Urinary bladder (tissue), 4 donors: ENCODE results near the gene BEST3. TPM values are rescaled to one million over a fixed set of nuclear protein-coding genes. Genes with fewer than 3 reads are reported as not detected.

Experiments used
- DNase-seq: peaks from one replicate; pipeline ENCODE4 v3.0.0-alpha.2; 2015; ENCODE audit errors: extremely low spot score
- H3K27ac ChIP-seq: one replicate; pipeline ENCODE4 v1.5.1; 2013; ENCODE audit warnings: low read depth, mild to moderate bottlenecking, moderate library complexity
- H3K36me3 ChIP-seq: one replicate; pipeline ENCODE4 v1.6.1; 2013; ENCODE audit warnings: mild to moderate bottlenecking, moderate library complexity; ENCODE audit not compliant: insufficient read depth
- H3K4me1 ChIP-seq: one replicate; pipeline ENCODE4 v1.6.1; 2013; ENCODE audit warnings: mild to moderate bottlenecking, moderate library complexity; ENCODE audit not compliant: insufficient read depth
- H3K4me3 ChIP-seq: one replicate; pipeline ENCODE4 v1.5.1; 2013; ENCODE audit warnings: low read depth, low read length
- WGBS: extraction: QIAGEN DNeasy Blood & Tissue Kit; methylation state at CpG from one replicate; pipeline ENCODE4 v1.1.7; 2013; 5-methylcytosine and 5-hydroxymethylcytosine counted together
- polyA plus RNA-seq: library from polyadenylated mRNA; stranded (reverse); fragments of 200-250 nt; gene quantifications from one replicate; pipeline ENCODE4 v1.2.3, GENCODE V29; 2013
- total RNA-seq: library from RNA; depleted of rRNA; stranded (reverse); fragments of >200 nt; gene quantifications from one replicate; pipeline ENCODE4 v1.2.3, GENCODE V29; 2014
- donor health status: healthy with polysubstance abuse.
- donor health status: healthy.

BEST3 gene
- total RNA-seq (4.4 TPM), polyA plus RNA-seq (not detected)

DNA sequence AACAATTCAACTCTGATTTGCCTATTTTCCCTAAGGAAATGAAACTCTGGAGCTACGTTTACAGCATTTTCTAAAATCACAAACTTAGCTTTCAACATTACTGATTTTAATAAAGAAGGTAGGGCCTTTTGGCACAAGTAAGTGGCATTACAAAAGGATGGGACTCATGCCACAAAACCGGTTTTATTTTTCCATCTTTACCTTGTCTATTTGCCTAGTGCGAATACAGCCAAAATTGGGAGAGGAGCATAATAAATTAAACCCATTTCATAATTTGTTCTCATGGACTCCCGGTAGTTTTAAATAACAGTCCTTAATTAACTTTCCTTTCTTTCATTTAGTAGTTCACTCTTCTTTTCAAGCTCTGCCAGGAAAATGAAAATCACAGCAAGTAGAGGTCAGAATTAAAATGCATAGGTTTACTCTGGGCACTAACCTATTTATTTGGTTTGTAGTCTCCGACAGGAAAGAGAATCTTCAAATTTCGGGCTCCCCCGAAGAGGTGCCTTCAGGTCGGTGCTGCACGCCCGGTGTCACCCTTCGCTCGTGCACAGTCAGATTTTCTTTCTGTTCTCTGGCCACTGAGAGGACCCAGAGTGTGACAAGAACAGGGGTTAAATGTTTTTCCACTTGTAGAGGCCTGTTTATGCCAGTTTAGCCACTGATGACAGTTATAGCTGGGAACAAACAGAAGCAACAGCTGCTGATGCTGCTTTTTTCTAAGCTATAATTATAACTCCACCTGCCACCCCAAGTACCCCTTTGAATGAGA lies at the start of gene BEST3:
Gene BEST3 (minus strand): TSS at position 535 of the 772 bp plus-strand sequence. CDS start 1,505 bp downstream, outside the sequence.
- WGBS, result 88% methylated on average over 12 of the region's 12 CpGs

DNA sequence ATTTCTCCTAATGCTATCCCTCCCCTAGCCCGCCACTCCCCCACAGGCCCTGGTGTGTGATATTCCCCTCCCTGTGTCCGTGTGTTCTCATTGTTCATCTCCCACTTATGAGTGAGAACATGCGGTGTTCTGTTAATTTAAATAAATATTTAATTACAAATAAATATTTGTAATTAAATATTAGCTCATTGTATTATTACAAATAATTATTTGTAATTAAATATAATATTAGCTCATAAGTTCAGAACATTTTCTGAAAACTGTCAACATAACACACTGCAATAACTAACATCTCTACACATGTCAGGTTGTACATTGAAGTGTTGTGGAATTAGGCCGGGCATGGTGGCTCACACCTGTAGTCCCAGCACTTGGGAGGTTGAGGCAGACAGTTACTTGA lies 45.0 kb upstream of the BEST3 start:
- no peak overlapping the region for H3K4me3 ChIP-seq
- H3K36me3 ChIP-seq, result no peaks in the 10 kb centered on the region
- DNase-seq, result no peak
- H3K4me1 ChIP-seq, result no peaks in the 10 kb centered on the region
- WGBS, result 93% methylated on average over 4 of the region's 4 CpGs
- H3K27ac ChIP-seq, result no peak overlapping the region

More for the DNA sequence above, at the start of gene BEST3:
- Histone ChIP-seq H3K4me1 (no peaks in the 10 kb centered on the region), H3K36me3 (no peaks in the 10 kb centered on the region), H3K27ac (no peak within 1 kb of the TSS), H3K4me3 (no peak within 1 kb of the TSS)
- DNase-seq, result no peak

DNA sequence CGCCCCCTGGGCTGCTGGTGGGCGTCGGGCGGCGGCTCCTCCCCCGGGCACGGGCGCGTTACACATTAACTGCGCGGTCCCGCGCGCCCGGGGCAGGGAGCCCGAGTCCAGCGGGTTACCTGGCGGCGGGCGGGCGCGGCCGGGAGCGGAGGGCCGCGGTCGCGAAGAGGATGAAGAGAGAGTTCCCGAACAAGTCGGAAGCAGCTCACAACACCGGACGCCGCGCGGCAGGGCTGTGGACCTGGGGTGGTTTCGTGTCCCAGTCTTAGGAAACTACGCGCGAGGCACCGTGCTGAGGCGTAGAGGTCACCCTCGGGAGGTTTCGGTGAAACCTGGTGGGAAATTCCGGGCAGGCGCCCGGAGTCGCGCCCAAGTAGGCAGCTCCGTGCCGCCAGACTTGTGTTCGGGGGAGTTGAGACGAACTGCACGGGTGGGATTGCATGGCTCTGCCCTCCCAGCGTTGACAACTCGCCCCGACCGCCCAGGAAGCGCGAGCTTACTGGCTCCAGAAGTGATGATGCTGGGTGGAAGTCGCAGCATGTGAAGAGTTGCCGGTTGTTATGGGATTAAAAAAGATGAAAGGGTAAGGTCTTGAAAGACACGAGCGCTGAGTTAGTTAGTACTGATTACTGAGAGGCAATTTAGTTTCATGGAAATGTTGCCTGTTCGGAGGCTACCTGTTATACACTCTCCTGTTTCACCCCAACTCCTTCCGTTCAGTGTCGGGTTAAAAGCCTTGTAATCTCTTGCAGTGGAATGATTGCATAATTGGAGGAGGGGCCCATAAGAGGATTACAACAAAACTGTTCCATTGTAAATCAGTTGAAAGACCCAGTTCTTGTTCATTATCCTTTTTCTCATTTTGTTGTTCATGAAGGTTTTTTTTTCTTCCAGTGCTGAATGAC lies 40.4 kb upstream of the BEST3 start:
- Histone ChIP-seq H3K27ac (peak overlapping the region; percentile 88), H3K4me1 (no peaks in the 10 kb centered on the region), H3K4me3 (peak overlapping the region; percentile 88), H3K36me3 (no peaks in the 10 kb centered on the region)
- DNase-seq, result peak; percentile 21
- under 1% methylated on average over 66 of the region's 66 CpGs for WGBS

DNA sequence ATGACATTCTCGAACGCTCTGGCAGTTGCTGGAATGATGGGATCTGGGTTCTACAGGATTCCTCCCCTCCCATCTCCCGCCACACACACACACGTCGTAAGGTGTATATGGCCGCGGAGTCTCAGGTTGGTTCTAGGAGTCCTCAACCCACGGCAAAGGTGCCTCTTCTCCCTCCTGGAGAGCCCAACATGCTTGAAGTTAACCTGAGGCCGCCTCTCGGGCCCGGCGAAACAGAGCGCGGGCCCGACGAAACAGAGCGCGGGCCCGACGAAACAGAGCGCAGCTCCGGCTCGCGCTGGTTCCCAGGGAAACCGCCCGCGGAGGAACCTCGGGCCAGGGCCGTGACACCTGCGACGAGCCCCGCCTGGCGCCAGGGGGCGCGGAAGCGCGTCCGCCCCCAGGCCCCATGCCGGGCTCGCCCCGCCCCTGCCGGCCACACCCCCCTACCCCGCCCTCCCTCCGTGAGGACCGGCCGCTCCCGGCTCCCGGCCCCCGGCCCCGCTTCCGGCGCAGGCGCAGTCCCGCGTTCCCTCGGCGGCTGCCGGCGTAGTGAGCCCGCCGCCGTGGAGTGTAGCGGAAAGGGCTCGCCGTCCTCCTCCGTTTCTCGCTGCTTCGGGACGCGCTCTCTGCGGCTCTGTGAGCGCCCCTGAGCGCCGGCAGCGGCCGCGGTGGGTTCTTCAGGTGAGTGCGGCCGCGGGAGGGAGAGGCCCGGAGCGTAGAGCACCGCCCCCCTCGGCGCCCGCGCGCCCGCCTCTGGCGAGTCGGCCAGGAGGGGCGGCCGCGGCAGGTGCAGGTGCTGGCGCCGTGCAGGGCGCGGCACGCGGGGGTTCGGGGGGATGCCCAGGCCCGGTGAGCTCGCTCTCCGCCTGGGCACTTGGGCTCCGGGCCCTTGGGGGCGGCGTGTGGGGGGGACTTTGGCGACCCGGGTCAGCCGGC lies 39.5 kb upstream of the BEST3 start, which contains the start of gene RAB3IP:
Gene RAB3IP (plus strand): TSS at position 510 of the 936 bp plus-strand sequence. CDS start 16,549 bp downstream, outside the sequence.
- peak; percentile 43 for DNase-seq
- H3K4me3 ChIP-seq, result peak within 1 kb of the TSS; percentile 88
- no peaks in the 10 kb centered on the region for H3K4me1 ChIP-seq
- 2% methylated on average over 110 of the region's 110 CpGs for WGBS
- H3K27ac ChIP-seq, result peak within 1 kb of the TSS; percentile 88
- no peaks in the 10 kb centered on the region for H3K36me3 ChIP-seq

DNA sequence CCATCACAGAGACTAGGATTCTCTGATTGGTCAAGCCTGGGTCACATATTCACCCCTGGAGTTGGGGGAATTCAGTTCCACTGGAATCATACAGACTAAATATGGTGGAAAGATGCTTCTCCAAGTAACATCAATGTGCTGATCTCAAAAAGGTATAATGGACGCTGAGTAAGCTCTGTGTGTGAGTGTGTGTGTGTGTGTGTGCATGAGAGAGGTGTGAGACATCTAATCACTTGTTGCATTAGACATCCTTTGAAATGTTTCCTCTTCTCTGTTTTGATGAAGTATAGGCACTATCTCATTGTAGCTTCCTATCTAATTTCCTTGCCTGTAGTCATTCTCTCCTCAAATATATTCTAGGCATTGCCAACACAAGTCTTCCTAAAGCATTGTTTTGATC lies 34.5 kb upstream of the BEST3 start:
- H3K4me3 ChIP-seq, result no peak overlapping the region
- no peaks in the 10 kb centered on the region for H3K36me3 ChIP-seq
- DNase-seq, result no peak
- H3K4me1 ChIP-seq, result no peaks in the 10 kb centered on the region
- 78% methylated on average over 1 of the region's 1 CpG for WGBS
- no peak overlapping the region for H3K27ac ChIP-seq

DNA sequence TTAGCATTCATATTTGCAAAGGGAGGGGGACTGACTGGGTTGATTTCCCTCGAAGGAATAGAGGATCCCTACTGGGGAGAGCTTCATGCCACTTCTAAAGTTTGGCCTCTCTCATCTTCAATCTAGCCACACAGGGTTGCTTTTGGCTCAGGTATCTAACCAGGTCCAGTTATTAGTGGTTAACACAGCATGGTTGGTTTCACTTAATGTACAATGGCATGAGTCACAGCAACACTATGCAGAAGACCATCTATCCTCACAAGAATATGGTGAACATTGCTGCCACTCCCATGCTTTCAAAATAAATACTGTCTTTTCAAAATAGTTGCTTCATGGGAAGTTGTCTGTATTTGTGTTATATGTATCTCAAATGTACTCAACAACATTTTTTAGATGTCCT lies 33.0 kb upstream of the BEST3 start:
- no peak overlapping the region for H3K4me3 ChIP-seq
- no peak for DNase-seq
- H3K36me3 ChIP-seq, result no peaks in the 10 kb centered on the region
- H3K4me1 ChIP-seq, result no peaks in the 10 kb centered on the region
- H3K27ac ChIP-seq, result no peak overlapping the region
- WGBS, result 67% methylated on average over 1 of the region's 1 CpG

DNA sequence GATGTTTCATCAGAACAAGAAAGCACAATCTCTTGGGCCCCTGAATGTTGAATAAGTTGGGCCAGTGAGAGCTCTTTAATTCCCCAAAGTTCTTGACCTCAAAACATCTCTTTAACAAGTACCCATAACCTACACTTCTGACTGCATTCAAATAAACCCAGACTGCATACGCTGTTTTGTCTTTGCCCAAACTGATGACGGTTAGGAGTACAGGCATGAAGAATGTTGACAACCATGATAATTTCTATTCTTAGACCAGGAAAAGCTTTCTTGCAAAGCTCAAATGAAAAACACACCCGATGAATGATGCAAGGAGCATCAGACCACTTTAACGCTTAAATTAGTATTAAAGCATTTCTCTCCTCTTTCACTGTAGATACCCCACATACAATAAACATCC lies 27.8 kb upstream of the BEST3 start:
- Histone ChIP-seq H3K27ac (no peak overlapping the region), H3K36me3 (no peaks in the 10 kb centered on the region), H3K4me1 (no peaks in the 10 kb centered on the region), H3K4me3 (no peak overlapping the region)
- 76% methylated on average over 4 of the region's 4 CpGs for WGBS
- no peak for DNase-seq

DNA sequence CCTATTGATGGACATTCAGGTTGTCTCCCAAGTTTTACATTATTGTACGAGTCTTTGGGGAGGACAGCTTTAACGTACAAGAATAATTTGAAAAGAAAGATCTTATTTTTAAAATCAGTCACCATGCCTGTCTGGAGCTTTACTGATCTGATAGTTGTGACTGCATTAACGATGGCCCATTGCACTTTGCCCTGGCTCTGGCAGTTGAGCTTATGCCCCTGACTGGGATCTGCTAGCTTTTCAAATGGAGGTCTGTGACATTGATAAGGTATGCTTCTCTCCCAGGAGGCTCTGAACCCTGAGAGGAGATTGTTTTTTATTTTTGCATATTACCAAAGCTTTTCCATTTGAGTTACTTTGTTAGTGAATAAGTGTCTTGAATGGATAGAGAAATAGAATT lies 21.6 kb upstream of the BEST3 start:
- H3K27ac ChIP-seq, result no peak overlapping the region
- no peak overlapping the region for H3K4me3 ChIP-seq
- WGBS, result 70% methylated on average over 3 of the region's 3 CpGs
- H3K36me3 ChIP-seq, result no peaks in the 10 kb centered on the region
- no peak for DNase-seq
- no peaks in the 10 kb centered on the region for H3K4me1 ChIP-seq

DNA sequence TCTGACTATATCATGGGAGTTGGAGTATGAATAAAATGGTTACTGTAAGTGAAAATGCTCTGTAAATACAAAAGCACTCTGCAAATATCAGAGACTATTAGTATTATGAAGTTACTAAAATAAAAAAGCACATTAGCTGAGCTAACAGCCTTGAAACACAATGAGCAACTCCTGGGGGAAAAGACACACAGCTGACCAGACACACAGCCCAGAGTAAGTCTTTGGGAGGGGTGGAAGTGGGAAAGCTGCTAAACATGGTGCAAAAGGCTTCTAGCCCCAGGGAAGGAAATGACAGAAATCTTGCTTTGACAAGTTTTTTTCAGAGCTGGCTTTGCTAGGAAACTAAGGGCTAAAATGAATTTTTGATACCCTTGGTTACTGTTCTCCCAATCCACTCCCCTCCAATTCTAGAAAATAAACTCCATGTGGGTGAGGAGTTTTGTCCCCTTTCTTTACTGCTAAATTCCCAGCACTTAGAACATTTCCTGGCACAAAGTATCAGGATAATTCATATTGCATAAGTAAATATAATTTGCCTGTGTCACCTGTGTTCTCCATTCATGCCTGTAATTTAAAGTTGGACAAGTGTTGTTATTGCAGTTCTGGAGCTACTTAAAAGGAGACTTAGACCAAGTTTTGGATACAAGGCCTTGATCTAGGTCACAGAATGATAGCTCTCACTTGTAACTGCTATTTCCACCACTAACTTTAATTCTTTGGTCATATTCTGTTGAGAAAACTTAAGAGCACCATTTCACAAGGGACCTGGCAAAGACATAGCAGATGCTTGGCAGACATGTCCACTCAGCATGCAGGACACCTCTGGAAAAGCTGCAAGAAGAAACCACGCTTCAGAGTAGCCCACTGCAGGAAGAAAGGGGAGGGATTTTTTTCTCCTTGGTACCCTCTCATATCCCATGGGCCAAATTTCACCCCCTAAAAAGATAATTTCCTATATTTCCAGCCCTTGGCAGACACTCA lies 20.5 kb upstream of the BEST3 start:
- DNase-seq, result no peak
- Histone ChIP-seq H3K36me3 (no peaks in the 10 kb centered on the region), H3K27ac (no peak overlapping the region), H3K4me3 (no peak overlapping the region), H3K4me1 (no peaks in the 10 kb centered on the region)
- WGBS, result 58% methylated on average over 1 of the region's 1 CpG

DNA sequence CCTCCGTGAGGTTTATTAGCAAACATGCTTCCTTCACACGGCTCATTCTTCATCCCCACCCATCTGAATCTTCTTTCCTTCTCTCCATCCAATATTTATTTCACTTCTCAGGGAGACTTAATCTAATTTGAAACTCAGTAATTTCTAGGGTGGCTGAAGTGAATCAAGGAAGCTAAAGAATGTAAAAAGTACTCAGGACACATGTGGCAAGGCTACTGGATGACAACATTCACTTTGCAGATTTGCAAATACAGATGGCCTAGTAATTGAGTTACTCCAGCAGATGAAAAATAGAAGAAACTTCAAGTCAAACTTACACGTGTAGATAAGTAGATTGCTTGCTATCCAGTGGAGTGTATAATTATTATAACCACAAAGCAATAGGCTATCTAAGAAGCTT lies 15.4 kb upstream of the BEST3 start:
- WGBS, result 67% methylated on average over 3 of the region's 3 CpGs
- DNase-seq, result no peak
- no peaks in the 10 kb centered on the region for H3K4me1 ChIP-seq
- no peaks in the 10 kb centered on the region for H3K36me3 ChIP-seq
- H3K27ac ChIP-seq, result no peak overlapping the region
- H3K4me3 ChIP-seq, result no peak overlapping the region

DNA sequence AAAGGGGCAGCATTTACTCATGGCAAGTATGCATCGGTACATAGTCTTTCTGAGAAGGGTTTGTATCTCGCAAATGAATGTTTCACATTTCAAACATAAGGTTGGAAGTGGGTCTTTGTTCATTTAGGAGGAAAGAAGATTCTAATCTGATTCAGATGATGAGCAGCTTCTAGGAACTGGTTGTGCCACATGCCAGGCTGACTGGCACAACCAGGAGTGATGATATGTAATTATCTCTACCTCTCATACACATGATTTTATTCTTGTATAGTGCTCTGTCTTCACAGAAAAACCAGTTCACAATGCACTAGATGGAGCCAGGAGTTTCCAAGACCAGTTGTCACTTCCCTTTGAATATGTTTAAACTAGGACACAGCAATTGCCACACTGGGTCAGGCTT lies 13.7 kb upstream of the BEST3 start:
- Histone ChIP-seq H3K27ac (no peak overlapping the region), H3K4me1 (no peaks in the 10 kb centered on the region), H3K36me3 (no peaks in the 10 kb centered on the region), H3K4me3 (no peak overlapping the region)
- no peak for DNase-seq
- WGBS, result 91% methylated on average over 2 of the region's 2 CpGs

DNA sequence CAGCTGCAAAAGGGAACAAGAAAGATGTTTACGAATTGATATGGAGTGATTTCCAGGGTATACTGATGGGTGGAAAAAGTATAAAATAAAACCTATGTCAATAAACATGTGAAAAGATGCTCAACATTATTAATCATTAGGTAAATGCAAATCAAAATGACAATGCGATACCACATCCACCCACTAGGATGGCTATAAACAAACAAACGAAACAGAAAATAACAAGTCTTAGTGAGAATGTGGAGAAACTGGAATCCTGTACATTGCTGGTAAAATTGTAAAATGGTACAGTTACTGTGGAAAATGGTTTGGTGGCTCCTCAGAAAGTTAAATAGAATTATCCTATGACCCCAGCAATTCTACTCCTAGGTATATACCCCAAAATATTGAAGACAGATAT lies 9.5 kb upstream of the BEST3 start:
- no peak for DNase-seq
- H3K27ac ChIP-seq, result no peak overlapping the region
- no peaks in the 10 kb centered on the region for H3K4me1 ChIP-seq
- H3K4me3 ChIP-seq, result no peak overlapping the region
- no peaks in the 10 kb centered on the region for H3K36me3 ChIP-seq
- 95% methylated on average over 3 of the region's 3 CpGs for WGBS
